HG03025 (cell line): ENCODE results near the gene COL23A1.

Source experiments
- ATAC-seq: cut with Tn5 transposase; IDR thresholded peaks from one replicate; pipeline ENCODE4 v1.9.1; 2021; ENCODE audit warnings: mild to moderate bottlenecking, moderate library complexity; ENCODE audit not compliant: unreplicated experiment, low FRiP score

The COL23A1 gene

DNA sequence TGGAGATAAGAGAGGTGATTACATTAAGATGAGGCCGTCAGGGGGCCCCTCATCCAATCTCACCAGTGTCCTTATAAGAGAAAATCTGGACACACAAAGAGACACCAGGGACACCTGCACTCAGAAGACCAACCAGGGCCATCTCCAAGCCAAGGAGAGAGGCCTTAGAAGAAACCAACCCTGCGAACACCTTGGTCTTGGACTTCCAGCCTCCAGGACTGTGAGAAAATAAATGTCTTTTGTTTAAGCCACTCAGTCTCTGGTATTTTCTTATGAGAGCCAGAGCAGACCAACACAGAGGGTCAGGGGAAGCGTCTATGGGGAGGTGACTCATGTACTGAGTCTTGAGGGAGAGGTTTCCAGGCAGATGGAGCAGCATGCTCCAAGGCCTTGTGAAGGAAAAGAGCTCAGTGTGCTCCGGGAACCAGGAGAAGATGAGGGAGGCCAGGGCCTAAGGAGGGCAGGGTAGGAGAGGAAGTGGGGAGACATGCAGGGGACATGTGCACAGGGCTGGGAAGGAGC is 363.0 kb downstream of the COL23A1 start:
- ATAC-seq = no peak

DNA sequence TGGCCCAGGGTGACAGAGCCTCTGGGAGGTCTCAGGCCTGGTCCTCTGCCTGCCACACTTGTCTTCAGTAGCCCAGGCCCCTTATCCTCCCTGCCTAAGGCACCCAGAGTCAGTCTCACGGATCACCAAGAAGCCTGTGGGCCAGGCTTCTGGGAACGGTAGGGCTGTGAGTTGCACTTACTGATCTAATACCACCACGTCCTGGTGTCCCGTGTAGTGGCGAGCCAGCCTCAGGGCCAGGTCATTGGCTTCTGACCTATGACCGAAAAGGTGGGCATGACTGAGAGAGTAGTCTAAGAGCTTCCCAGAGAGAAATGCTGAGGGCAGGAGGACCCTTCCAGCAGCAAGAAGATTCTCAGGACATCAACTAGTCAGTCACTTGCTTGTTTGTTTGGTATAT is 365.0 kb downstream of the COL23A1 start:
- no peak for ATAC-seq

DNA sequence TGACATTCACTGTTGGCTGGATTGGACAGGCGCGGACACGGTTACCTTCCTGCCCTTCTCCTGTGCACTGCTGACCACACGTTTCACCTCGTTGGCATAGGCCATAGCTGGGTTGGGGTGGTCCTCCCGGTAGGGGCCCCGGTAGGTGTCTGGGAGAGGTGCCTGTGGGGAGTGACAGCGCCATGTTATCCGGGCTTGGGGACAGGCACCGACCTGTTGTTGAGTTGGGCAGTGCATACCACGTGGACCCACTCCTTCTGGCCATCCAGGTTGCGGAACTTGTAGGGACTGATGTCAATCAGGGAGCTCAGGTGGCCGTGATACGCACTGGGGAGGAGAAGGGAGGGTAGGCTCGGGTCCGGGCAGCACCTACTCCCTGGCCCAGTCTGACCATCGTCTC is 365.8 kb downstream of the COL23A1 start:
- ATAC-seq = no peak

DNA sequence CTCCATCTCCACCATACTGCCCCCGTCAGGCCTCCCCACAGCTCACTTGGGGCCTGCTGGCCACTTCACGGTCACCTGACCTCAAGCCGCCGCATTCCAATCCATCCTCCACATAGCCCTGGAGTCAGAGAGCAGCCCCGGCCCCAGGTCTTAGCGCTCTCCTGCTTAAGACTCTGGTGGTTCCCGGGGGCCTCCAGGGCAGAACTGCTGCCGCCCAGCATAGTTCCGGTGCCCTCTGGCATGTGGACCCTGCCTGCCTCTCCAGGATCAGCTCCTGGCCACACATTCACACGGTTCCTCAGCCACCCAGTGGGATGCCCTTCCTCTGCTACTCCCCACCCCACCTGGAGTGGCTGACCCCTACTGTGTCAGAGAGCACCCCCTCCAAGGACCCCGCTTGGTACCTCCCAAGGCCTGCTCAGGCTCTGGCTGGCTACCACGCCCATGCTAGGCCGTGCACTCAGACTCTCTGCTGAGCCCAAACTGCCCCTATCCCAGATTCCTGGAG is 366.3 kb downstream of the COL23A1 start:
- no peak for ATAC-seq

DNA sequence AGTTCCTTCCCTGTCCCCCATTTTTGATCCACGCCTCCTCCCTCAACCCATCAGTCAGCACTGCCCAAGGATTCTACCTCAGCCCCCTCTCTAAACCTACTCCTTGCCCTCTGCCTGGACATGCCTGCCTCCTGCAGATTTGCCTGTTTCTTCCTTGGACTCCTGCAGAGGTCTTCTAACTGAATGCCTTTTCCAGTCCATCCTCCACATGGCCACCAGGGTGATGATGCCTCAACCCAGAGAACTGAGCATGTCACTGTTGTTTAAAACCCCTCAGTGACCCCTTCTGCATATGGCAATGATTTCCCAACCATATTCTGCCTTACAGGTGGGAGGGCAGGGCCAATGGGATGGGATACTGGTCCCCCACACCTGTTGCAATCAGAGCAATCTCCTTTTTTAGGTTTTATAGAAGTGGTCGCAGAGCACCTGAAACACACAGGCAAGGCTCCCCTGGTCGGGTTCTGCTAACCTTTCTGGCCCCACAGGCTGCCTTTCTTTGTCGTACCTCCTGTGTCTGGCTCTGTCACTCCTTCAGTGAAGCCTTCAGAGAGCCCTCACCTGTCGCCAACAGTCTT is 366.9 kb downstream of the COL23A1 start:
- ATAC-seq = no peak

DNA sequence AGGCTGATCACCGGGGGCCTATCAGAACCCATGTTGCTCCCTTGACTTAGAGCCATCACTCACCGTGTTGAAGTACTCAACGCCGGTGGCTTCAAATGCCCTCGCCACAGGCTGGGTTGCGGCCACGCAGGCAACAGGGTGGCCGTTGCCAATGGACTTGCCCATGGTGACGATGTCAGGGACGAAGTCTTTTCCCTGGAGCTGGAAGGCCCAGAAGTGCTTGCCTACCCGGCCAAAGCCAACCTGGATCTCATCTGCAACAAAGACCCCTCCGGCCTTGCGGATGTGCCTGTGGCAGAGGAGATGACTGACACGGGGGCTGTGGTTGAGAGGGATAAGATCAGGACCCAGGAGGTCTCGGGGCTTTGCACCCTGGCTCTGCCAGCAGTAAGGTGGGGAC is 367.9 kb downstream of the COL23A1 start:
- no peak for ATAC-seq

DNA sequence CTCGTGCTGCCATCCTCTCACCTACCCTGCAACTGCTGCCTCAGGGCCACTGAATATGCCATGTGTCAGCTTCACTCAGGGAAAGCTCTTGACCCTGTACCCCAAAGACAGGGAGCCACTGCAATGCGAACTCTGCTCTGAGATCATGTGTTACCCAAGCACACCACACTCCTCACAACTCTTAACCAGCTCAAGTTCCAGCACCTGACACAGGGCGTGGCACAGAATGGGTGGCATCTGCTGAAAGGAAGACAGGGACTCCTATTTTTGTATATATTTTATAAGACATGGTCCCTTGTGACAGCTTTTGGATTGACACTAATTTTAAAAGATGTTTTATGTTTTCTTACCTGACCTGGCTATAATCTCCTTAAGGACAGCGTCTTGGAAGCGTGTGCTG is 368.3 kb downstream of the COL23A1 start:
- no peak for ATAC-seq

DNA sequence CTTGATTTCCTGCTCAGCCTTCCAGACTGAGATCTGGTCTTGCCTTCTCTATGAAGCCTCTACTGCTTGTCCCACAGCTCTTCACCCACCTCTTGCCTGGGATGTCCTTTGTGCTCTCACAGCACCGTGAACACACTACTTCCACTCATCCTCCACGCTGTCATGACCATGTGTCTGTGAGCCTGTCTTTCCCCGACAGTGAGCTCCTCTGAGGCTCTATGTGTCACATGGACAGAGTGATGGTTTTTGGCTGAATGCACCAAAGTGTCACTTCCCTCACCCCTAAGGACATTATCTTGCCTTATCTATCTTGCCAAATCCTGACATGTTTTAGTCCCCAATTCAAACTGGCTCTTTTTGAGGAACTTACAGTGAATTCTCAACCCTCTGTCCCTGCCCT is 368.9 kb downstream of the COL23A1 start:
- no peak for ATAC-seq

DNA sequence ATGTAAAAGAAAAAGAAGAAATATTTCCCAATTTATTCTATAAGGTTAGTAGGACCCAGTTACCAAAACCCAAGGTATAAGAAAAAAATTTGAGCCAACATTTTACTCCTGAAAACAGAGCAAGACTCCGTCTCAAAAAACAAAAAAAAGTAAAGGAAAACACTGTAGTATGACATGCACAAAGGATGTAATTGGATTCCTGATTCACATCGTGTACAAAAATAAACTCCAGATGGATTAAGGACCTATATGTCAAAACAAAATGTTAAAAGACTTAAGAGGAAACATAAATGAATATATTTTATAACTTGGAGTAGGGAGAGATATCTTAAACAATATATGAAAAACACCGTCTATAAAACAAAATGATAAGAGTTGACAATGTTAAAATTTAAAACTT is 371.4 kb downstream of the COL23A1 start:
- no peak for ATAC-seq

DNA sequence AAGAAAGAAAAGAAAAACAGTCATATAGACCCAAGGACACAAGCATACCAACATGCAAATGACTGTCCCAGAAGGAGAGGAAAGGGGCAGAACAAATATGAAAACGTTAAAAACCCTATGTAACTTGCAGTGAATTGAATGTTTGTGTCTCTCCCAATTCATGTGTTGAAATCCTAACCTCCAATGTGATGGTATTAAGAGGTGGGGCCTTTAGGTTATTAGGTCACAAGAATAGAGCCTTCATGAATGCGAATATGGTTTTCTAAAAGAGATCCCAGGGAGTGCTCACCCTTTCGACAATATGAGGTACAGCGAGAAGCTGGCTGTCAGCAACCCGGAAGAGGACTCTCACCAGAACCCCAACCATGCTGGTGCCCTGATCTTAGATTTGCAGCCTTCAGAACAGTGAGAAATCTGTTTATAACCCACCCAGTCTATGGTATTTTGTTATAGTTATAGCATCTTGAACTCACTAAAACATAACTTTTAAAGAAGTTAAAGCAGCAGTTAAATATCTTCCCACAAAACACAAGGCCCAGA is 371.9 kb downstream of the COL23A1 start:
- ATAC-seq = no peak

DNA sequence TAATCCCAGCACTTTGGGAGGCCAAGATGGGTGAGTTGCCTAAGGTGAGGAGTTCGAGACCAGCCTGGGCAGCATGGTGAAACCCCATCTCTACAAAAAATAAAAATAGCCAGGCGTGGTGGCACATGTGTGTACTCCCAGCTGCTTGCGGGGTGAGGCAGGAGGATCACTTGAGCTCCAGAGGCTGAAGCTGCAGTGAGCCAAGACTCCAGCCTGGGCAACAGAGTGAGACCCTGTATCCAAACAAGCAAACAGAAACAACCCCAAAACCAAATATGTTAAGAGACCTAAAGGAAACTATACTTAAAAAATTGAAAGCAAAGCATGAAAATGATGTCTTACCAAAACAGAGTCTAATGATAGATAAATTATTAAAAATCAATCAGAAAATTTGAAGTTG is 373.4 kb downstream of the COL23A1 start:
- ATAC-seq = no peak

DNA sequence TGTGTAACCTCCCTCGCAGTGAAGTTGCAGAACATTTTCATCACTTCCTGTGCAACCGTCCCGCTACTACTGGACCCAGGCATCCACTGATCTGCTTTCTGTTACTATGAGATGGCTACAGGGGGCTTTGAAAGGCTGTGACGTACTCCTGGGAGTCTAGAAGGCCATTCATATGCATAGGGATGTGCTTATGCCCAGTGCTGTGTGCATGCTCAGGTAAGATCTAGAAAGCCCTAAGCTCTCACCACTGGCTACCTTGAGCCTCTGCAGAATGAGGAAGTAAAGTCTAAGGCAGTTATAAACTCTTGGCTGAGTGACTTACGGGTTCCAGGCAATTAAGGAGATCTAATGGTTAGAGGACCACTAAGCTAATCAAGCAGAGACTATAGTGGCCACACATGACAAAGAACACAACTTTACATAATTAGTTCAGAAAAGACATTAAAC is 374.1 kb downstream of the COL23A1 start:
- no peak for ATAC-seq

DNA sequence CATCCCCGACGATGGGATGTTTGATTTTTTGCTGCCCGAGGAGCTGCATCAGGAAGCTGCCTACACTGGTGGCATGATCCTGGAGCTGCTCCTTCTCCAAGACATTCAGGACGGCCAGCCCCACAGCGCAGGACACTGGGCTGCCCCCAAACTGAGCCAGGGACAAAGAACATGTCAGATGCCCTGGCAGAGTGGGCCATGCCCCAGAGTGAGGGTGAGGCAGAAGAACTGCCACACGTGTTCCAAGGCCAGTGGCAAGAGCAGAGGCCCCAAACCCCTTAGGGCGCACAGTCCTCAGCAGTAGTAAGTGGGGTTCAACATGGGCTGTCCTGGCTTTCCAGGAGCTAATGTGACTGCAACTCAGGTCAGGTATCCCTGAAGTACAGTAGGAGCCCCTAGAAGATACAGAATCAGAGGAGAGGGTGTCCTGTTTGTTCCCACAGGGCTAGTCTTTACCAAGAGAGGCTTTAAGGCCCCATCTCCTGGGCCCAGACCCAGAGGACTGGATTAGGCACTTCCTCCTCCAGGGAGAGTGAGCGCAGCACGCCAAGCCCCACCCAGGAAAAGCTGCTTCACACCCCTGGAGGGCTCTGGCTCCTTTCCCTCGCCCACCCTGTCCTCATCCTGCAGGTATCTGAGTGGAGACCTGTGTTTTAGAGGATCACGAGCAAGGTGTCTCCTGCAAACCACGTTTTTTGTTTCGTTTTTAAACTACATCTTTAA is 374.8 kb downstream of the COL23A1 start:
- no peak for ATAC-seq

DNA sequence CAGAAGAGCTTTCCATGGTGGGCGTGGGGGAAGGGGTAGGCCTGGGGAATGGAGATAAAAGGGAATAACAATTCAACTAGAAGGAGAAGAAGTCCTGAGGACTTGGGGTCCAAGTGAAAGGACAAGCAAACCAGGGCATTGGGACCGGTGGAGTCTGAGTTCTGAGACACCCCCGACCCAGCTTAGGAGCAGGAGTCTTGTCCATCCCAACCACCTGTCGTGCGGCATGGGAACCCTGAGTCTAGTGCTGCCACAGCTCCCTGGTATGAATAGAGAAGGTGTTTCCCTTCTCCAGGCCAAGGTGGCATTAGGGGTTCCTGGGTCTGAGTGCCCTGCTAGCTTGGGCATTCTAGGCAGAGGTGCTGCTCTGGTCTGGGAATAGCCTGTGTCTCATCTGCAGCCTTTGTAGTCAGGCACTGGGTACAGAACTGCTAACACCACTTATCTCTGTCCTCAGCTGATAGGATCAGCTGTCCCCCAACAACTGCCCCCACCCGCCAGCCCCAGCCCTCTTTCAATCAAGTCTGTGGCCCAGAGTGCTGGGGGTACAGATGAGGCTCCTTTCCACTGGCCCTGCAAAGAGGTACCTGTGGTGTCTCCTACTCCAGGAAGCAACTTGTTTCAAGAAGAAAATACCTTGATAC is 375.9 kb downstream of the COL23A1 start:
- no peak for ATAC-seq

DNA sequence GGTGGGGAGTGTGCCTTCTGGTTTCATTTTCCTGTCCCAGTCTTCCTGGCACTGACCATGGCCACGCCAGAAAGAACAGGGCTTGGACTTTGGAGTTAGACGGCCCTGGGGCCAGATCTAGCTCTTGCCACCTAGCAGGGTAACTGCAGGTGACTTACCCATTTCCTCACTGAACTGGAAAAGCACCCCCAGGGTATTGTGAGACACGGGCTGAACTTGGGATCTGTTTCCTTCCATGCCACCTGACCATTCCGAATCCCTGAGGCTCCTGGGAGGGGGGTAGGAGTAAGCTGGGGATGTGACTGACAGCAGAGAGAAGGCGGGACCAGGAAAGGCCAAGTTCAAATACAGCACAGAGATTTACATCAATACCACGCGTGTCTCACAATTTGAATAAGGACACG is 376.4 kb downstream of the COL23A1 start:
- no peak for ATAC-seq

DNA sequence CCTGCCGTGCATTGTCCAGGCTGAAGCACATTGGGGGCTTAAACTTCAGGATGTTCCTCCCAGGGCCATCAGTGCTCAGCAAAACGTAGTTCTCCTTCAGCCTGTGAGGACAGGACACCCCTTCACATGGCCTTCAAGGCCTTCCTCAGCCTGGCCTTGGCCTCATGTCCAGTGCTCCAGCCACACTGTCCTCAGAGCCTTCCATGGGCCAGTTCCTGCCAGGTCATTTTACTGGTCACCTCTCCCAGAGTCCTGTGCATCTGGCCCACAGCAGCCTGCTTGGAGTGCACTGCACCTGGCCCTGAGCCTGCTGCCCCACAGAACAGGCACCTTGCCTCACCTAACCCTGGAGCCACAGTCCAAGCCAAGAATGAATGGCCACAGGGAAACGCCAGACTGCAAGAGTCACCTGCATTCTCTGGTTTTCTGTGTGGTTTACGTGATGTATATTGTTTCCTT is 377.2 kb downstream of the COL23A1 start:
- ATAC-seq = no peak

DNA sequence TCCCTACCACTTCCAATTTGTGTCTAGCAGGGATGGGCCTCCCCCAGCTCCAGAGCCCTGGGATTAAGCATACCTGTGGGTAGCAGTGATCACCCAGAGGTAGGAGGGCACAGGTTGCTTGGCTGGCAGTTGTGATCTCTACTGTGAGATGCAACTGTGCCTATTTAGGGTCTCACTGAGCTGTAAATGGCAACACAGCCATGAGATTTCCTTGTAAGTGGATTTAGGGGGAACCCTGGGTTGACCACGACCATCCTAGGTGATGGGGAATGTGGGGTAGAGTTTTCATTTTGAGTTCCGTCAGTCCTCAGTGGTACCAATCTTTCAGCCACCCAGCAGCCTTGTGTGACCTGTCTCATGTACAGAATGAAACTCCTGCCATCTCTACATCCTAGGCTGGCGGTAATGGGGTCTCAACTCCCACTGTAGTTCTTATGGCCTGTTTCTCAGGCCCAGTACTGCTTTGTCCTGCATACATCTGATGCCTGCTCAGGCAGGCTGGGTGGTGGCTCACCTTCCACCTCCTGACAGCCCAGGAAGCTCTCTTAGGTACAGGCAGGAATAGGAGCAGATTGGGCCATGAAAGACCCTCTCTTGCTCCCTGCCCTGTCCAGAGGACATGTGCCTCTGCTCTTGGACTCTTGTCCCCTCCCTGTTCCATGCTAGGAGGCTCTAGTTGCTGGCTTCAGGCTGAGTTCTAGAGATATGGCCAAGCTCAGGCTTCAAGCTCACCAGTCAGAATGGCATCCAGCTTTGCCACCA is 377.8 kb downstream of the COL23A1 start:
- ATAC-seq = no peak

DNA sequence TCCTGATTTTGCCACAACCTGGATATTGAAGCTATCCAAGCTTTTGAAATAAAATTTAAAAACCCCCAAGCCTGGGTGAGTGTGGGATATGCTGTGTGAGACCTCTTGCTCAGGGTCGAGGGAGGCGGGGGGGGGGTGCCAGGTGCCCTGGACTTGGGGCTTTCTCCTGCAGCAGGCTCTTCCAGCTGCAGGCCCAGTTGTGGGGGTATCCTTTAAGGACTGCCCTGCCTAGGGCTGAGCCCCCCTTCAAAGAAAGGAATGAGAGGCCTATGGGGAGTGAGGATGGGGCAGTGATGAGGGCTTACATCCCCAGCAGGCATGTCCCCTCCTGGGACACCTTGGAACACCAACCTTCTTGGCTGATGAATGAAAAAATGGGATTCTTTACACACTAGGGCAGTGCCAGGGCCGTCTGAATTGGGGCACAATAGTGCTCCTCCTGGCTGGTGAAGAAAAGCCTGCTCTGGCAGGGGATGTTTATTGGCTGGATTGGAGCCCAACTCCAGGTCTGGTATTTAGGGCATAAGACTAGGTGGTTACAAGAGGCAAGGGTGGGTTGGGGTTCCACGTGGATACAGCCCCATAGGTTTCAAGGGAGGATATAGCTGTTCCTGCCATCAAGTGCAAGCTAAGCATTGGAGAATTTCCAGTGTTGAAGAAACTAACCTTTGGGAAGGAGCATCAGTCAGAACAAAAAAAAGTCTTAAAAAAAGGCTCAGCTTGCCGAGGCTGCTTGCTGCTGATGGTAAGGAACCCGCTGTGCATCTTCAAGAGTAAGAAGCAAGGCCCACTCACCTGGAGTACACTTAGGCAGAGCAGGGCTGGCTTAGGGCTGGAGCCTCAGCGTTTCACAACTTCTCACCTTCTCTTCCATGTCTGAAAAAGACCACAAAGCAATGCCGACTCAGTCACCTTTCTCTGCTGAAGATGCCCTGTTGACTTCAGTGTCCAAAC is 378.8 kb downstream of the COL23A1 start:
- no peak for ATAC-seq

DNA sequence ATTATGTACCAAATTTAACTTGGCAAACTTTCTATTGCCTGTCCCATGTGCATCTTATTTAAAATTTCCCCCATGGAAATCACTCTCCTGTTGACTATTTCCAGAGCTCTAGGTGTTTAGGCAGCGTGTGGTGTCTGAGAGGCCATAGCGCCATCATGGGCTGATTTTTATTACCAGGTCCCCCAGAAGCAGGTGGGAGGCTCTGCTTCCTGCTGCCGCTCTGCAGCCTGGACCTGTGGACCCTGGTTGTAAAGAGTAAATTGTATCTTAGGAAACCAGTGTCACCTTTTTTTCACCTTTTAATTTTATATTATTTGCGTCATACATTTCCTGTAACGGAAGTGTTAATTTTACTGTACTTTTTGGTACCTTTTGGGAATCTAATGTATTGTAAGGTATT is 379.5 kb downstream of the COL23A1 start:
- ATAC-seq = no peak
